ENCODE measurements around the gene SFRP5.

SFRP5 gene

DNA sequence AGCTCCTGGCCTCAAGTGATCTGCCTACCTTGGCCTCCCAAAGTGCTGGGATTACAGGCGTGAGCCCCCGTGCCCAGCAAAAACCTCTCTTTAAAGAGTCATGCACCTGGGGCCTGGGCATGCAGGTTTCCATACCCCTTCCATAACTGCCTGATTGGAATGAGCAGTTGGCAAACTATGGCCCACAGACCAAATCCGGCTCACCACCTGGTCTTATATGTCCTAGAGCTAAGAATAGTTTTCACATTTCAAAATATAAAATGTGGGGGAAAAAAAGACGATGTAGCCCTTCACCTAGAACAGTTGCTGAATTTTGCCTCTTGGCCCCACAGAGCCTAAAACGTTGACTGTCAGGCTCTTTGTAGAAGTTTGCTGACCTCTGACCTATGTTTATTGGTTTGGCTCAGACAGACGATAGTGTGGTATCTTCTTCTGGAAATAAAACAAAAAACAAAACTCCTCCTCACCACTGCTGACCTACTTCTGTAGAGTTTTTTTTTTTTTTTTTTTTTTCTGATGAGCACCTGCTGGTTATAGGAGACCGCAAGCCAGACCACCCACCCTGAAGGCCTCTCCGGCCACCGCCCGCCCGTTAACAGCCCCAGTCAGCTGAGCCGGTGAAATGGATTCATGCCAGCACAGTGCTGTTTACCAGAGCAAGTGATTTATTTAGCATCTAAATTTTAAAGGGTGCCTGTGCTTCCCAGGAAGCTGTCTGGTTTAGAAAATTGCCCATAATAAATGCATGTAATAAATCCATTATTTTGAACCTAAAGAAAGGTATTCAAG lies 33.5 kb upstream of the SFRP5 start:
- no peak overlapping the region for H3K4me3 ChIP-seq
- TF ChIP-seq, protein P1, sequence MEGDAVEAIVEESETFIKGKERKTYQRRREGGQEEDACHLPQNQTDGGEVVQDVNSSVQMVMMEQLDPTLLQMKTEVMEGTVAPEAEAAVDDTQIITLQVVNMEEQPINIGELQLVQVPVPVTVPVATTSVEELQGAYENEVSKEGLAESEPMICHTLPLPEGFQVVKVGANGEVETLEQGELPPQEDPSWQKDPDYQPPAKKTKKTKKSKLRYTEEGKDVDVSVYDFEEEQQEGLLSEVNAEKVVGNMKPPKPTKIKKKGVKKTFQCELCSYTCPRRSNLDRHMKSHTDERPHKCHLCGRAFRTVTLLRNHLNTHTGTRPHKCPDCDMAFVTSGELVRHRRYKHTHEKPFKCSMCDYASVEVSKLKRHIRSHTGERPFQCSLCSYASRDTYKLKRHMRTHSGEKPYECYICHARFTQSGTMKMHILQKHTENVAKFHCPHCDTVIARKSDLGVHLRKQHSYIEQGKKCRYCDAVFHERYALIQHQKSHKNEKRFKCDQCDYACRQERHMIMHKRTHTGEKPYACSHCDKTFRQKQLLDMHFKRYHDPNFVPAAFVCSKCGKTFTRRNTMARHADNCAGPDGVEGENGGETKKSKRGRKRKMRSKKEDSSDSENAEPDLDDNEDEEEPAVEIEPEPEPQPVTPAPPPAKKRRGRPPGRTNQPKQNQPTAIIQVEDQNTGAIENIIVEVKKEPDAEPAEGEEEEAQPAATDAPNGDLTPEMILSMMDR (IDR thresholded peaks at IDR 0.05) = no peak
- no peak overlapping the region for H3K27ac ChIP-seq
- no peaks in the 10 kb centered on the region for H3K9me3 ChIP-seq
- H3K27me3 ChIP-seq = peaks cover 0 to 13% of the 10 kb centered on the region in 2 donors
- no peak for DNase-seq
- no peaks in the 10 kb centered on the region for H3K4me1 ChIP-seq
- intact Hi-C loops (cut with DNase I; ENCODE audit: low total_unique reads) = no loop called here
- no peaks in the 10 kb centered on the region for H3K36me3 ChIP-seq

DNA sequence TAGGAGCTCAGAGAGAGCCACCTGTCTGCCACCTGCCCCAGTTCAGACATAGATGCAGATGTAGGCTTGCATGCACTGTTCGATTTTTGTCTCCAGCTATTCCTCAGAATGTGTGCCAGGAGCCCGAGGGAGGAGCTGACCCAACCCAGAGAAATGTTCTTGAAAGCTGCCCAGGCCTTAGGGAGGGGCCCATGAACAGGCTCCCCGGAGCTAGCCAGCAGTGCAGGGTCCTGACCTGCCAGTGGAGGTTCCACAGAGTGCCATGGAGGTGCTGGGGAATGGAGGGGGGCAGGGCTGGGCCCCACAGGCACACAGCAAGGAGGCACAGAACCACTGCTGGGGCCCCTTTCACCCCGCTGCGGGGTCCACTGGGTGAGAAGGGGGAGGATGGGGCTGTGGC lies 29.6 kb upstream of the SFRP5 start:
- Histone ChIP-seq H3K27me3 (peaks cover 0 to 17% of the 10 kb centered on the region in 2 donors), H3K9me3 (peaks cover 0 to 11% (median 9%) of the 10 kb centered on the region in 3 donors), H3K27ac (no peak overlapping the region), H3K4me1 (no peaks in the 10 kb centered on the region), H3K4me3 (no peak overlapping the region), H3K36me3 (no peaks in the 10 kb centered on the region)
- TF ChIP-seq, protein P1 (IDR thresholded peaks at IDR 0.05) = no peak
- no peak for DNase-seq
- intact Hi-C loops (cut with DNase I; ENCODE audit: low total_unique reads) = no loop called here

DNA sequence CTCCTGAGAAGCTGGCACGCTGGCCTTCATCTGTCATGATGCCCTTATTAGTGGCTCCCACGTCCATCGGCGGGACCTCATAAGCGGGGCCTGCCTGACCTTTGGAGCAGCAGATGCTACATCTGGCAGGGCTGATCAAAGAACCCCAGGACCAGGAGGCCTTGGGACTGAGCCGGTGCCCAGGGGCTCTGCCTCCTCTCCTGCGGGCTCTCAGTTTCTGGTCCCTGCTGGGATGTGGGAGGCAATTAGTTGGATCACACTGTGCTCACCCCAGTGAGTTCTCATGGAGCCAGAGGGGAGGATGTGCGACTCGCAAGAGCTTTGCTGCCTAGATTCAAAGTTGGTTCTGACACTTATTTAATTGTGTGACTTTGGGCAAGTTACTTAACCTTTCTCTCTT lies 28.7 kb upstream of the SFRP5 start:
- TF ChIP-seq, protein P1 (IDR thresholded peaks at IDR 0.05) = no peak
- H3K9me3 ChIP-seq = peaks cover 0 to 11% (median 9%) of the 10 kb centered on the region in 3 donors
- no peaks in the 10 kb centered on the region for H3K4me1 ChIP-seq
- DNase-seq = no peak
- no peak overlapping the region for H3K27ac ChIP-seq
- no peaks in the 10 kb centered on the region for H3K36me3 ChIP-seq
- no peak overlapping the region for H3K4me3 ChIP-seq
- intact Hi-C loops (cut with DNase I; ENCODE audit: low total_unique reads) = no loop called here
- peaks cover 0 to 17% of the 10 kb centered on the region in 2 donors for H3K27me3 ChIP-seq

DNA sequence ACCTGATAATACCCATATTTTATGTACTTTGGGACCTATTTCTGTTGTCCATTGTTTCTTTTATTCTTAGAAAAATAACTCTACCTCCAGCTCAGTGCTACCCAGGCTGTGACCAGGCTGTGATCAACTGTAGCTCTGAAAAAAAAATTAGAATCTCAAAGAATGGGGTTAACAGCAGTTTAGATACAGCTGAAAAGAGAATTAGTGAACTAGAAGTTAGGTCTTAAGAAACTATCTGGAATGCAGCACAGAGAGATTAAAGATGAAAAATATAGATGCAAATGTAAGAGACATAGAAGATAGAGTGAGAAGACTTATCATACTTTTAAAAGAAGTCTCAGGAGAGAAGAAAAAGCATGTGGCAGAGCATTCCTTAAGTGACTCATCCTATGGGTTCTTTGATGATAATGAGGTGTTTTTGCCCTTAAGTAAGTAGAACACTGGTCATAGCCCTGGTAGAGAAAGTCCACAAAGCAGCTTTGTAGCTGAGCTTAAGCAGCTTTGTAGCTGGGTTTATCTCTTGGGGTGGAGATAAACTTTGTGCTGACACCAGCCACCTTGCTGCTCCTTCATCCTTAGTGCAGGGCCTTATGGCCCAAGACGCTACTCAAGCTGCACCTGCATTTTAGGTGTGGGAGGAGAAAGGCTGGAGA lies 27.3 kb upstream of the SFRP5 start:
- DNase-seq = no peak
- no peak overlapping the region for H3K4me3 ChIP-seq
- intact Hi-C loops (cut with DNase I; ENCODE audit: low total_unique reads) = loop anchor here (10.0 kb wide), 1 partner anchor 246 kb away; no protein-coding TSS in a partner anchor

DNA sequence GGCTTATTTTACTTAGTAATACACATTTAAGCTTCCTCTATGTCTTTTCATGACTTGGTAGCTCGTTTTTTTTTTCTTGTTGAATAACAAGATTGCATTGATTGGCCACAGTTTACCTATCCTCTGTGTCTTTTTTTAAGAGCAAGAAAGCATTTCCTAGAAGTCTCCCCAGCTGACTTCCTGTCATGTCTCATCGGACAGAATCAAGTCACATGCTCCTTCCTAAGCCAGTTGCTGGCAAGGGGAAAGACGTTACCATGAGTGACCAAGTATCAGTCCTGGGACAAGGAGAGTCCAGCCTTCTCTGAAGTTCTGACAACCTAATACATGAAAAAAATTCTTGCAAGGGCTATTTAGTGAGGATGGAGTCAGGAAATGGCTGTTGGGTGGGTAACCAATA lies 24.9 kb upstream of the SFRP5 start:
- DNase-seq = no peak
- Histone ChIP-seq H3K27ac (no peak overlapping the region), H3K9me3 (peaks cover 0 to 11% (median 9%) of the 10 kb centered on the region in 3 donors), H3K4me1 (no peaks in the 10 kb centered on the region), H3K36me3 (no peaks in the 10 kb centered on the region), H3K27me3 (peaks cover 0 to 29% of the 10 kb centered on the region in 2 donors), H3K4me3 (no peak overlapping the region)
- intact Hi-C loops (cut with DNase I; ENCODE audit: low total_unique reads) = loop anchor here (10.0 kb wide), 1 partner anchor 248 kb away; no protein-coding TSS in a partner anchor
- TF ChIP-seq, protein P1 (IDR thresholded peaks at IDR 0.05) = no peak

More for the DNA sequence above, 27.3 kb upstream of the SFRP5 start:
- Histone ChIP-seq H3K4me1 (no peaks in the 10 kb centered on the region), H3K9me3 (peaks cover 0 to 11% (median 9%) of the 10 kb centered on the region in 3 donors), H3K27ac (no peak overlapping the region), H3K36me3 (no peaks in the 10 kb centered on the region), H3K27me3 (peaks cover 0 to 23% of the 10 kb centered on the region in 2 donors)
- TF ChIP-seq, protein P1 (IDR thresholded peaks at IDR 0.05) = no peak
